Measurements from ENCODE around the gene ACSF2. TPM values are rescaled to one million over a fixed set of nuclear protein-coding genes. Genes with fewer than 3 reads are reported as not detected.

Gene ACSF2
- polyA plus RNA-seq, 1 of the 3 experiments (the other 2 are of a cell fraction), result 46.6 TPM

DNA sequence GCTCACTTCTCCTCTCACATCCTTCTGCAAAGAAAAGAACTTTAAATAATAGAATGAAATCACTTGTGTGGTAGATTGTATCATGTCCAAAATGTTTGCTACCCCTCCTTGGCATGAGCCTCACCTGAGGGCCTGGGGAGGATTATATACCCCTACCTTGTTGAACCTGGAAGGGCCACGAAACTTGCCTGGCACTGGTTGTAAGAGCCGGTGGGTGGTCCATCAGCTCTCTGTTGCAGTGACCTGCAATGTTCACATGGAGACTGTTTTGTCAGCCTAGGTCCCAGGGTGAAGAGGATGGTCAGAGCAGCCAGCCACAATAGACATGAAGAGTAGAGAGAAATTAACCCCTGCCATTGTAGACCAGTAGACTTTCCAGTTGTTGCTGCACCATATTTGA is 62.9 kb downstream of the ACSF2 start:
- DNase-seq, result no peak
- peaks cover 15 to 23% of the 10 kb centered on the region in 2 experiments for H3K36me3 ChIP-seq (replicated peaks in 1 of 2; ENCODE audit: control insufficient read depth in 1 of 2, insufficient read depth in 2 of 2, low read length in 1 of 2)
- TF ChIP-seq YY1 (IDR thresholded peaks at IDR 0.05; ENCODE audit: low read depth) (no peak), FOXM1 (IDR thresholded peaks at IDR 0.05; ENCODE audit: low read depth) (no peak), REST (IDR thresholded peaks at IDR 0.05; ENCODE audit: low read depth, low read length) (no peak), RXRA (IDR thresholded peaks at IDR 0.05; ENCODE audit: borderline replicate concordance, low read depth) (no peak), IRF3 (IDR thresholded peaks at IDR 0.05; ENCODE audit: low read depth, low read length) (no peak), GABPA (IDR thresholded peaks at IDR 0.05; ENCODE audit: low read depth) (no peak), RAD21 (IDR thresholded peaks at IDR 0.05; ENCODE audit: low read length) (no peak), TCF12 (IDR thresholded peaks at IDR 0.05) (no peak), MEF2A (IDR thresholded peaks at IDR 0.05; ENCODE audit: borderline replicate concordance, low read depth) (no peak), USF2 (IDR thresholded peaks at IDR 0.05; ENCODE audit: borderline replicate concordance, low read depth, low read length) (no peak), NRF1 (IDR thresholded peaks at IDR 0.05; ENCODE audit: low read depth, low read length) (no peak), GATA2 (CRISPR knock-in tag; IDR thresholded peaks at IDR 0.05) (no peak)
- TF ChIP-seq, protein P1, sequence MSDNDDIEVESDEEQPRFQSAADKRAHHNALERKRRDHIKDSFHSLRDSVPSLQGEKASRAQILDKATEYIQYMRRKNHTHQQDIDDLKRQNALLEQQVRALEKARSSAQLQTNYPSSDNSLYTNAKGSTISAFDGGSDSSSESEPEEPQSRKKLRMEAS (IDR thresholded peaks at IDR 0.05; ENCODE audit: low read depth), result no peak
- TF ChIP-seq, protein P2, sequence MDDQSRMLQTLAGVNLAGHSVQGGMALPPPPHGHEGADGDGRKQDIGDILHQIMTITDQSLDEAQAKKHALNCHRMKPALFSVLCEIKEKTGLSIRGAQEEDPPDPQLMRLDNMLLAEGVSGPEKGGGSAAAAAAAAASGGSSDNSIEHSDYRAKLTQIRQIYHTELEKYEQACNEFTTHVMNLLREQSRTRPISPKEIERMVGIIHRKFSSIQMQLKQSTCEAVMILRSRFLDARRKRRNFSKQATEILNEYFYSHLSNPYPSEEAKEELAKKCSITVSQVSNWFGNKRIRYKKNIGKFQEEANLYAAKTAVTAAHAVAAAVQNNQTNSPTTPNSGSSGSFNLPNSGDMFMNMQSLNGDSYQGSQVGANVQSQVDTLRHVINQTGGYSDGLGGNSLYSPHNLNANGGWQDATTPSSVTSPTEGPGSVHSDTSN (IDR thresholded peaks at IDR 0.05), result no peak
- no peak overlapping the region for H3K27ac ChIP-seq (ENCODE audit: low read depth in 2 of 2, low read length in 1 of 2)
- no peaks in the 10 kb centered on the region for H3K27me3 ChIP-seq (ENCODE audit: insufficient read depth)
- H2AFZ ChIP-seq (ENCODE audit: low read depth), result no peak overlapping the region
- CTCF ChIA-PET, result interaction anchor here (3.2 to 9.8 kb wide), 2 partner anchors 10 to 13 kb away, joined by 24 to 183 read pairs; no protein-coding TSS in a partner anchor
- H3K4me3 ChIP-seq (ENCODE audit: low read depth in 2 of 2, low read length in 1 of 2), result no peak overlapping the region
- H3K4me1 ChIP-seq (ENCODE audit: control insufficient read depth in 1 of 2, insufficient read depth in 2 of 2, low read depth in 1 of 2, low read length in 1 of 2), result peaks cover 0 to 8% of the 10 kb centered on the region in 2 experiments; a peak in 2 of 4 replicates
- H3K4me2 ChIP-seq, result no peak overlapping the region
- POLR2A ChIA-PET, result no interaction called here
- H4K20me1 ChIP-seq (ENCODE audit: insufficient read depth), result no peaks in the 10 kb centered on the region
- H3K9me3 ChIP-seq, result no peaks in the 10 kb centered on the region
- peaks cover 4% of the 10 kb centered on the region for H3F3A ChIP-seq (replicated peaks; ENCODE audit: insufficient read depth)
- H3K9me2 ChIP-seq, result no peaks in the 10 kb centered on the region
- H3K79me2 ChIP-seq (ENCODE audit: insufficient read depth), result no peaks in the 10 kb centered on the region
- no peak overlapping the region for H3K9ac ChIP-seq
- WGBS (ENCODE audit: low lambda C conversion rate), result 85% methylated on average over 2 of the region's 2 CpGs

All from SK-N-SH (cell line).